OCI-LY3 (cell line): ENCODE measurements around the gene FAM184A.
A peak's percentile ranks its signal among the peaks of the same experiment; 100 is the strongest.

ENCODE experiments used
- H2AFZ ChIP-seq: fragments of 200-600, 300-600 bp; shearing (Covaris generic); 2 replicates; pipeline ENCODE4 v1.6.0; 2014; ENCODE audit warnings: antibody characterized with exemption, low read depth, low read length
- H3K27ac ChIP-seq: fragments of 200-600, 300-600 bp; sonication (generic); 2 replicates; pipeline ENCODE4 v1.5.1; 2014; ENCODE audit warnings: mild to moderate bottlenecking, low read length, moderate library complexity, mixed read lengths
- H3K27me3 ChIP-seq: fragments of 200-600, 300-600 bp; sonication (generic); 2 replicates; pipeline ENCODE4 v1.6.1; 2014; ENCODE audit warnings: low read depth, low read length, mixed read lengths
- H3K36me3 ChIP-seq: fragments of 200-600, 300-600 bp; sonication (generic); replicated peaks from 2 replicates; pipeline ENCODE3; 2014; ENCODE audit warnings: low read depth, low read length, mixed read lengths
- H3K4me1 ChIP-seq: fragments of 300-600, 200-600 bp; sonication (generic); 2 replicates; pipeline ENCODE4 v1.6.1; 2014; ENCODE audit warnings: low read length, mixed read lengths
- H3K4me2 ChIP-seq: fragments of 200-600, 300-600 bp; sonication (generic); 2 replicates; pipeline ENCODE4 v1.6.1; 2014; ENCODE audit warnings: low read length, mixed read lengths
- H3K4me3 ChIP-seq: fragments of 300-600, 200-600 bp; sonication (generic); 2 replicates; pipeline ENCODE4 v1.5.1; 2014; ENCODE audit warnings: antibody characterized with exemption, mild to moderate bottlenecking, low read length, moderate library complexity
- H3K79me2 ChIP-seq: fragments of 300-600, 200-600 bp; shearing (Covaris generic); 2 replicates; pipeline ENCODE4 v1.6.1; 2014; ENCODE audit warnings: mild to moderate bottlenecking, low read length, mixed read lengths
- H3K9ac ChIP-seq: fragments of 300-600, 200-600 bp; shearing (Covaris generic); 2 replicates; pipeline ENCODE4 v1.6.0; 2014; ENCODE audit warnings: mild to moderate bottlenecking, low read length, moderate library complexity
- H3K9me3 ChIP-seq: fragments of 200-600, 300-600 bp; shearing (Covaris generic); 2 replicates; pipeline ENCODE4 v1.6.1; 2014; ENCODE audit warnings: low read length, mixed read lengths; ENCODE audit not compliant: insufficient read depth
- H4K20me1 ChIP-seq: fragments of 200-600, 300-600 bp; sonication (generic); 2 replicates; pipeline ENCODE4 v1.6.1; 2016; ENCODE audit warnings: low read length, mixed read lengths; ENCODE audit not compliant: insufficient read depth
- CTCF ChIP-seq: fragments of 200-600, 300-600 bp; sonication (generic); IDR thresholded peaks from 2 replicates; pipeline ENCODE4 v1.5.1; 2014; ENCODE audit warnings: antibody characterized with exemption, low read length, low read depth
- EZH2phosphoT487 ChIP-seq: fragments of 200-600 bp; shearing (Covaris generic); IDR thresholded peaks from 2 replicates; pipeline ENCODE4 v1.6.1; 2018; ENCODE audit warnings: antibody characterized with exemption, mixed run types, low read depth

Gene FAM184A

GRCh38 chr6:119052292-119052889, 26.1 kb downstream of the FAM184A start:
- no peak overlapping the region for H3K4me3 ChIP-seq
- no peaks in the 10 kb centered on the region for H3K79me2 ChIP-seq
- H3K9ac ChIP-seq: no peak overlapping the region
- no peaks in the 10 kb centered on the region for H3K9me3 ChIP-seq
- H2AFZ ChIP-seq: no peak overlapping the region
- TF ChIP-seq EZH2phosphoT487: no peak
- TF ChIP-seq CTCF: no peak
- peak overlapping the region; percentile 30 for H3K4me2 ChIP-seq
- H3K27me3 ChIP-seq: no peaks in the 10 kb centered on the region
- H3K27ac ChIP-seq: no peak overlapping the region
- no peaks in the 10 kb centered on the region for H3K36me3 ChIP-seq
- no peaks in the 10 kb centered on the region for H4K20me1 ChIP-seq
- H3K4me1 ChIP-seq: peaks cover 9% of the 10 kb centered on the region

GRCh38 chr6:119044255-119044654, 34.2 kb downstream of the FAM184A start:
- no peaks in the 10 kb centered on the region for H3K27me3 ChIP-seq
- TF ChIP-seq CTCF (no peak), EZH2phosphoT487 (no peak)
- no peak overlapping the region for H3K27ac ChIP-seq

GRCh38 chr6:119043783-119044182, 34.7 kb downstream of the FAM184A start:
- TF ChIP-seq EZH2phosphoT487 (no peak), CTCF (no peak)
- H3K4me3 ChIP-seq: no peak overlapping the region

More at GRCh38 chr6:119044255-119044654, 34.2 kb downstream of the FAM184A start:
- H3K4me2 ChIP-seq: no peak overlapping the region
- H3K4me1 ChIP-seq: no peaks in the 10 kb centered on the region
- no peak overlapping the region for H3K9ac ChIP-seq
- H2AFZ ChIP-seq: no peak overlapping the region
- H3K36me3 ChIP-seq: no peaks in the 10 kb centered on the region
- H3K9me3 ChIP-seq: no peaks in the 10 kb centered on the region
- H3K4me3 ChIP-seq: no peak overlapping the region
- no peaks in the 10 kb centered on the region for H3K79me2 ChIP-seq
- no peaks in the 10 kb centered on the region for H4K20me1 ChIP-seq

GRCh38 chr6:119043265-119043664, 35.2 kb downstream of the FAM184A start:
- Histone ChIP-seq H3K9me3 (no peaks in the 10 kb centered on the region), H3K4me1 (no peaks in the 10 kb centered on the region), H3K79me2 (no peaks in the 10 kb centered on the region)

More at GRCh38 chr6:119043783-119044182, 34.7 kb downstream of the FAM184A start:
- Histone ChIP-seq H3K27me3 (no peaks in the 10 kb centered on the region), H3K9ac (no peak overlapping the region), H3K27ac (no peak overlapping the region), H3K4me2 (no peak overlapping the region), H3K4me1 (no peaks in the 10 kb centered on the region), H4K20me1 (no peaks in the 10 kb centered on the region), H3K9me3 (no peaks in the 10 kb centered on the region), H3K36me3 (no peaks in the 10 kb centered on the region), H2AFZ (no peak overlapping the region), H3K79me2 (no peaks in the 10 kb centered on the region)

More at GRCh38 chr6:119043265-119043664, 35.2 kb downstream of the FAM184A start:
- Histone ChIP-seq H4K20me1 (no peaks in the 10 kb centered on the region), H3K4me2 (no peak overlapping the region), H3K4me3 (no peak overlapping the region), H3K9ac (no peak overlapping the region), H2AFZ (no peak overlapping the region), H3K27me3 (no peaks in the 10 kb centered on the region), H3K36me3 (no peaks in the 10 kb centered on the region), H3K27ac (no peak overlapping the region)
- TF ChIP-seq EZH2phosphoT487 (no peak), CTCF (no peak)
